ENCODE measurements around the gene TNS1. TPM values are rescaled to one million over a fixed set of nuclear protein-coding genes. Genes with fewer than 3 reads are reported as not detected.

The TNS1 gene
- total RNA-seq, 2 experiments from 2014 or later = 11.0 to 13.5 TPM

DNA sequence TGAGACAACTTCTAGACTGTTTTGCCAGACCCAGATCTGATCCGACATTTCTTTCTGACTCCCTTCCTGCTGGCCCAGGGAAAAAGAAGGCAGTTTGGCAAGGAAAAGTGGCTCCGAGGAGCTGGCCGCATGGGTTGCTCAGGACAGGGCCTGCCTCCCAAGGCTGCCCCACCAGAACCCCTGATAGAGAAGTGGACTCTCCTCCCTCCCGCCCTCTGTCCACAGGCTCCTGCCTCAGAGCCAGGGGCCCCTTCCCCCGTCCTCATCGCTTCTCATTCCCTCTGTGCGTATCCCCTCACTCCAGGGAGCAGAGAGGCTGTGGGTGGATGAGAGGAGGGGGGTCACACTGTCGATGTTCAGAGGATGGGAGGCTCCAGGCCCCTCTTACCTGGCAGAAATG, 110.2 kb downstream of the TNS1 start:
- no peak for DNase-seq
- Mint-ChIP-seq H3K4me3 (no peak overlapping the region), H3K4me1 (no peaks in the 10 kb centered on the region), H3K36me3 (ENCODE audit: low read depth) (no peaks in the 10 kb centered on the region), H3K27ac (no peak overlapping the region), H3K9me3 (no peaks in the 10 kb centered on the region), H3K27me3 (no peaks in the 10 kb centered on the region)
- CTCF ChIA-PET = no interaction called here
- POLR2A ChIA-PET = no interaction called here

GRCh38 chr2:217890445-217890844, 112.3 kb downstream of the TNS1 start:
- POLR2A ChIA-PET = no interaction called here

GRCh38 chr2:217889656-217890055, 113.1 kb downstream of the TNS1 start:
- no peak for DNase-seq
- CTCF ChIA-PET = interaction anchor here (1.0 to 2.4 kb wide), 3 partner anchors 14 to 103 kb away, joined by 3 to 7 read pairs (median 4); no protein-coding TSS in a partner anchor
- Mint-ChIP-seq H3K9me3 (no peaks in the 10 kb centered on the region), H3K27ac (no peak overlapping the region), H3K4me3 (no peak overlapping the region), H3K36me3 (ENCODE audit: low read depth) (no peaks in the 10 kb centered on the region), H3K27me3 (peaks cover 1% of the 10 kb centered on the region), H3K4me1 (no peaks in the 10 kb centered on the region)
- POLR2A ChIA-PET = no interaction called here

More at GRCh38 chr2:217890445-217890844, 112.3 kb downstream of the TNS1 start:
- CTCF ChIA-PET = interaction anchor here (1.2 to 2.4 kb wide), 2 partner anchors 44 to 104 kb away, joined by 4 to 7 read pairs; no protein-coding TSS in a partner anchor
- Mint-ChIP-seq H3K9me3 (no peaks in the 10 kb centered on the region), H3K4me3 (no peak overlapping the region), H3K36me3 (ENCODE audit: low read depth) (no peaks in the 10 kb centered on the region), H3K4me1 (no peaks in the 10 kb centered on the region), H3K27me3 (no peaks in the 10 kb centered on the region), H3K27ac (no peak overlapping the region)
- no peak for DNase-seq

DNA sequence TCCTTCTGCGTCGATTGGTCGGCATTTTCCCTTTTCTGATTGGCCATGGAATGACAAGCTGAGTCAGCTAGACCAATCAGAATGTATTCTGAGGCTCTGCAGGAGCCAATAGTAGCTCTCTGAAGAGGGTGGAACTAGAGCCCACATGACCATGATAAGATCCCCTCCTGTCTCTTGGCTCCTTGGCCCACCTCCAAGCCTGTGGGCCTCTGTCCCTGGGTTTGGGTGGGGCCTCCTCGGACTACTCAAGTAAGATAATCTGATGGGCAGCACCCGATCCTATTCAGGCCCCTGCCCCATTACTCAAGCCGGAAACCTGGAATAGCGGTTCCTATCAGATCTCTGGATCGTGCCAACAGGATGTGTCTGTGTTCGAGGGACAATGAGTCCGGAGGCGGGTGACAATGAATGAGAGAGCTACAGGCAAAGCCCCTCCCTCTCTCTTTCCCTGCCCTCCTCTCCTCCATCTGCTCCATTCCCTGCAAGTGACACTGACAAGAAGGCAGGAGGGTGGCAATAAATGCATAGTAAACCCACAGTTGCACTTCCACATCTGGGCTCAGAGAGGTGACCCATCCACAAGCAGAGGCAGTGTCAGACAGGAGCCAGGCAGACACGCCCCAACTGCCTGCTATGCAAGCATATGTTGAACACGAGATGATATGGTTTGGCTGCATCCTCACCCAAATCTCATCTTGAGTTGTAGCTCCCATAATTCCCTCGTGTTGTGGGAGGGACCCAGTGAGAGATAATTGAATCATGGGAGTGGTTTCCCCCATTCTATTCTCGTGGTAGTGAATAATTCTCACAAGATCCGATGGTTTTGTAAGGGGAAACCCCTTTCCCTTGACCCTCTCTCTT, 114.7 kb downstream of the TNS1 start:
- H3K9me3 Mint-ChIP-seq = no peaks in the 10 kb centered on the region
- no peak for DNase-seq
- POLR2A ChIA-PET = no interaction called here
- no peaks in the 10 kb centered on the region for H3K4me1 Mint-ChIP-seq
- no peaks in the 10 kb centered on the region for H3K36me3 Mint-ChIP-seq (ENCODE audit: low read depth)
- H3K27ac Mint-ChIP-seq = no peak overlapping the region
- CTCF ChIA-PET = interaction anchor here (1.2 to 2.4 kb wide), 2 partner anchors 13 to 102 kb away, joined by 4 to 7 read pairs; no protein-coding TSS in a partner anchor
- no peak overlapping the region for H3K4me3 Mint-ChIP-seq
- peaks cover 1% of the 10 kb centered on the region for H3K27me3 Mint-ChIP-seq

GRCh38 chr2:217886720-217887309, 116.0 kb downstream of the TNS1 start:
- Mint-ChIP-seq H3K9me3 (no peaks in the 10 kb centered on the region), H3K36me3 (ENCODE audit: low read depth) (no peaks in the 10 kb centered on the region), H3K4me3 (no peak overlapping the region), H3K4me1 (no peaks in the 10 kb centered on the region), H3K27ac (no peak overlapping the region), H3K27me3 (peaks cover 1% of the 10 kb centered on the region)
- ChIA-PET CTCF (interaction anchor here (0.7 to 1.7 kb wide), 6 partner anchors 10 to 100 kb away, joined by 3 to 17 read pairs (median 3); no protein-coding TSS in a partner anchor), POLR2A (no interaction called here)
- DNase-seq = peak; percentile 76

GRCh38 chr2:217886091-217886490, 116.7 kb downstream of the TNS1 start:
- no peaks in the 10 kb centered on the region for H3K4me1 Mint-ChIP-seq
- DNase-seq = no peak
- H3K27ac Mint-ChIP-seq = peak overlapping the region; percentile 15
- H3K27me3 Mint-ChIP-seq = peaks cover 1% of the 10 kb centered on the region
- H3K9me3 Mint-ChIP-seq = no peaks in the 10 kb centered on the region
- ChIA-PET POLR2A (no interaction called here), CTCF (interaction anchor here (0.7 to 1.7 kb wide), 5 partner anchors 9 to 100 kb away, joined by 3 to 17 read pairs (median 3); no protein-coding TSS in a partner anchor)
- no peaks in the 10 kb centered on the region for H3K36me3 Mint-ChIP-seq (ENCODE audit: low read depth)
- H3K4me3 Mint-ChIP-seq = no peak overlapping the region

GRCh38 chr2:217884985-217885384, 117.8 kb downstream of the TNS1 start:
- Mint-ChIP-seq H3K36me3 (ENCODE audit: low read depth) (no peaks in the 10 kb centered on the region), H3K4me3 (no peak overlapping the region), H3K9me3 (no peaks in the 10 kb centered on the region), H3K27me3 (peaks cover 1% of the 10 kb centered on the region), H3K27ac (no peak overlapping the region), H3K4me1 (no peaks in the 10 kb centered on the region)
- DNase-seq = no peak
- CTCF ChIA-PET = interaction anchor here (0.8 to 1.0 kb wide), 2 partner anchors 16 to 95 kb away, joined by 3 read pairs; no protein-coding TSS in a partner anchor
- POLR2A ChIA-PET = no interaction called here

GRCh38 chr2:217880891-217881290, 121.9 kb downstream of the TNS1 start:
- no peak for DNase-seq
- Mint-ChIP-seq H3K9me3 (no peaks in the 10 kb centered on the region), H3K27ac (no peak overlapping the region), H3K36me3 (ENCODE audit: low read depth) (no peaks in the 10 kb centered on the region), H3K4me1 (no peaks in the 10 kb centered on the region), H3K4me3 (no peak overlapping the region), H3K27me3 (peaks cover 1% of the 10 kb centered on the region)
- POLR2A ChIA-PET = no interaction called here
- CTCF ChIA-PET = interaction anchor here (1.5 kb wide), 1 partner anchor 95 kb away, joined by 4 read pairs; no protein-coding TSS in a partner anchor

GRCh38 chr2:217880287-217880889, 122.4 kb downstream of the TNS1 start:
- DNase-seq = no peak
- ChIA-PET CTCF (interaction anchor here (0.7 to 1.5 kb wide), 2 partner anchors 11 to 95 kb away, joined by 3 to 4 read pairs; no protein-coding TSS in a partner anchor), POLR2A (no interaction called here)
- Mint-ChIP-seq H3K27ac (no peak overlapping the region), H3K4me1 (no peaks in the 10 kb centered on the region), H3K9me3 (no peaks in the 10 kb centered on the region), H3K27me3 (peaks cover 1% of the 10 kb centered on the region), H3K36me3 (ENCODE audit: low read depth) (no peaks in the 10 kb centered on the region), H3K4me3 (no peak overlapping the region)

DNA sequence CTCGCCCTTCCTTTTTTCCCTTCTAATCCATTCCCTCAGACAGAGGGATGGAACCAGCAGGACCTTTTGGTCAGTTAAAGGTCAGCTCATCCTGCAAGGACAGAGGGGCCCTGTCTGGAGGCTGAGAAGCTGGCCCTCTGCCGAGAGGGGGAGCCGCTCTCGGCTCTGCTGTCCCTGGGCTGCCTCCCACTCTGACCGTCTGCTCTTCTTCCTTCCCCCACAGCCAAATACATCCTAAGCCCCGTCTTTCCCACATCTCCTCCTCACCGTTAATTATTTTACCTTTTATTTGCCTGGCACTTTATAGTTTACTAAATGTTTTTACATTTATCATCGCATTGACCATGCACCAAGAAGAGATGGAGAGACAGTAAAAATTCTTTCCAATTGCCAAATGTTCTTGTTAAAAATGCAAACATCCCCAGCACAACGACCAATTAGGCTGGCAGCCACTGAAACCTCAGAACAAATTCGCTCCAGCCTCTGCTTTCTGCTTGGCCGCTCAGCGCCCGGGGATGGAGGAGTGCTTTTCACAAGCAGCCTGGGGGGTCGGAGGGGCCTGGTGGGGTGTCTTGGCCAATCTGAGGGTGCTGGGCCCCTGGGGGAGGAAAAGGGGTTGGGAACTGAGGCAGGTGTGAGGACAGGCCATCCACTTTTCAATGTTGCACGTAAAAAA, 123.7 kb downstream of the TNS1 start:
- ChIA-PET CTCF (no interaction called here), POLR2A (no interaction called here)
- no peaks in the 10 kb centered on the region for H3K9me3 Mint-ChIP-seq

GRCh38 chr2:217877866-217878265, 124.9 kb downstream of the TNS1 start:
- ChIA-PET POLR2A (no interaction called here), CTCF (interaction anchor here (1.1 kb wide), 1 partner anchor 9 kb away, joined by 3 read pairs; no protein-coding TSS in a partner anchor)
- Mint-ChIP-seq H3K9me3 (no peaks in the 10 kb centered on the region), H3K27me3 (peaks cover 2% of the 10 kb centered on the region), H3K27ac (no peak overlapping the region), H3K4me1 (no peaks in the 10 kb centered on the region), H3K4me3 (no peak overlapping the region), H3K36me3 (ENCODE audit: low read depth) (no peaks in the 10 kb centered on the region)
- DNase-seq = no peak

More for the DNA sequence above, 123.7 kb downstream of the TNS1 start:
- H3K4me1 Mint-ChIP-seq = no peaks in the 10 kb centered on the region
- H3K4me3 Mint-ChIP-seq = no peak overlapping the region
- no peak overlapping the region for H3K27ac Mint-ChIP-seq
- no peaks in the 10 kb centered on the region for H3K36me3 Mint-ChIP-seq (ENCODE audit: low read depth)
- peaks cover 2% of the 10 kb centered on the region for H3K27me3 Mint-ChIP-seq
- no peak for DNase-seq

- Mint-ChIP-seq H3K9me3 (no peaks in the 10 kb centered on the region), H3K4me3 (no peak overlapping the region), H3K27ac (no peak overlapping the region), H3K4me1 (no peaks in the 10 kb centered on the region), H3K36me3 (ENCODE audit: low read depth) (no peaks in the 10 kb centered on the region), H3K27me3 (peaks cover 2% of the 10 kb centered on the region)
- DNase-seq = no peak
- POLR2A ChIA-PET = no interaction called here
- CTCF ChIA-PET = no interaction called here
Observed at GRCh38 chr2:217876253-217876570, 126.6 kb downstream of the TNS1 start.
